Neural cell (in vitro differentiated cells): ENCODE results near the gene TMEM81. TPM values are rescaled to one million over a fixed set of nuclear protein-coding genes. Genes with fewer than 3 reads are reported as not detected.

Source experiments
- H2AFZ ChIP-seq: fragments of 200-600, 300-800 bp; sonication (generic), shearing (Covaris generic); 2 replicates; pipeline ENCODE4 v1.6.0; 2014; ENCODE audit warnings: low read depth, mild to moderate bottlenecking, antibody characterized with exemption, low read length, moderate library complexity
- H3F3A ChIP-seq: fragments of 200-600 bp; shearing (Covaris generic); 2 replicates; pipeline ENCODE4 v1.6.1; 2016; ENCODE audit warnings: mild to moderate bottlenecking, moderate library complexity, mixed read lengths, antibody characterized with exemption, low read length; ENCODE audit not compliant: insufficient read depth, poor library complexity, severe bottlenecking
- H3K27ac ChIP-seq: fragments of 200-600, 300-800 bp; sonication (generic), shearing (Covaris generic); 2 replicates; pipeline ENCODE4 v1.5.1; 2014; ENCODE audit warnings: mild to moderate bottlenecking, low read length, moderate library complexity
- H3K27me3 ChIP-seq: fragments of 300-800, 200-600 bp; sonication (generic), shearing (Covaris generic); 2 replicates; pipeline ENCODE4 v1.6.0; 2014; ENCODE audit warnings: mild to moderate bottlenecking, low read depth, low read length, moderate library complexity; ENCODE audit not compliant: insufficient read depth
- H3K36me3 ChIP-seq: fragments of 300-800, 200-600 bp; sonication (generic), shearing (Covaris generic); 2 replicates; pipeline ENCODE4 v1.5.1; 2014; ENCODE audit warnings: mild to moderate bottlenecking, antibody characterized with exemption, low read length, moderate library complexity; ENCODE audit not compliant: insufficient read depth
- H3K4me2 ChIP-seq: fragments of 300-800, 200-600 bp; sonication (generic), shearing (Covaris generic); 2 replicates; pipeline ENCODE4 v1.6.0; 2014; ENCODE audit warnings: mild to moderate bottlenecking, low read length
- H3K4me3 ChIP-seq: fragments of 300-800, 200-600 bp; sonication (generic), shearing (Covaris generic); 2 replicates; pipeline ENCODE4 v1.5.1; 2014; ENCODE audit warnings: mild to moderate bottlenecking, low read length, moderate library complexity
- H3K79me2 ChIP-seq: fragments of 200-600 bp; shearing (Covaris generic); replicated peaks from 2 replicates; pipeline ENCODE4 v1.6.0; 2014; ENCODE audit warnings: mild to moderate bottlenecking, low read length, moderate library complexity; ENCODE audit not compliant: insufficient read depth
- H3K9ac ChIP-seq: fragments of 300-800, 200-600 bp; sonication (generic), shearing (Covaris generic); 2 replicates; pipeline ENCODE4 v1.6.1; 2016; ENCODE audit warnings: mild to moderate bottlenecking, low read length, mixed read lengths
- H3K9me2 ChIP-seq: fragments of 200-600 bp; shearing (Covaris generic); 2 replicates; pipeline ENCODE4 v1.6.1; 2016; ENCODE audit warnings: mild to moderate bottlenecking, low read length, mixed read lengths; ENCODE audit not compliant: insufficient read depth
- H3K9me3 ChIP-seq: fragments of 200-600, 300-800 bp; sonication (generic), shearing (Covaris generic); 2 replicates; pipeline ENCODE4 v1.6.1; 2016; ENCODE audit warnings: mild to moderate bottlenecking, mixed run types, low read length, moderate library complexity, mixed read lengths
- H4K20me1 ChIP-seq: fragments of 200-600 bp; shearing (Covaris generic); 2 replicates; pipeline ENCODE4 v1.6.1; 2016; ENCODE audit warnings: mild to moderate bottlenecking, mixed run types; ENCODE audit not compliant: insufficient read depth
- CTCF ChIP-seq: fragments of 450-650 bp; IDR thresholded peaks from 2 replicates; pipeline ENCODE4 v1.5.1; 2014; ENCODE audit warnings: antibody characterized with exemption, mild to moderate bottlenecking, moderate library complexity; ENCODE audit not compliant: poor library complexity, severe bottlenecking
- EP300 ChIP-seq: fragments of 450-650 bp; conservative IDR thresholded peaks from 2 replicates; pipeline ENCODE4 v1.6.1; 2014; ENCODE audit warnings: antibody characterized with exemption, mild to moderate bottlenecking, moderate library complexity; ENCODE audit not compliant: poor library complexity, severe bottlenecking
- EZH2 ChIP-seq: fragments of 200-600, 300-800 bp; shearing (Covaris generic), sonication (generic); IDR thresholded peaks from 2 replicates; pipeline ENCODE4 v1.6.1; 2014; ENCODE audit warnings: antibody characterized with exemption, low read length, borderline replicate concordance, mild to moderate bottlenecking; ENCODE audit not compliant: insufficient read depth, poor library complexity, severe bottlenecking
- MXI1 ChIP-seq: fragments of 450-650 bp; conservative IDR thresholded peaks from 2 replicates; pipeline ENCODE4 v1.6.1; 2014; ENCODE audit warnings: antibody characterized with exemption, mild to moderate bottlenecking; ENCODE audit not compliant: poor library complexity, severe bottlenecking
- POLR2AphosphoS5 ChIP-seq: IDR thresholded peaks from 2 replicates; pipeline ENCODE4 v1.6.1; 2012
- RAD21 ChIP-seq: fragments of 450-650 bp; conservative IDR thresholded peaks from 2 replicates; pipeline ENCODE4 v1.6.1; 2014; ENCODE audit warnings: antibody characterized with exemption, mild to moderate bottlenecking, moderate library complexity
- REST ChIP-seq: IDR thresholded peaks from 2 replicates; pipeline ENCODE4 v1.6.1; 2012; ENCODE audit warnings: borderline replicate concordance
- SMC3 ChIP-seq: fragments of 450-650 bp; conservative IDR thresholded peaks from 2 replicates; pipeline ENCODE4 v1.6.1; 2014; ENCODE audit warnings: antibody characterized with exemption, mild to moderate bottlenecking, moderate library complexity; ENCODE audit not compliant: poor library complexity
- TAF1 ChIP-seq: IDR thresholded peaks from 2 replicates; pipeline ENCODE4 v1.6.1; 2012; ENCODE audit warnings: low read depth
- polyA plus RNA-seq: library from polyadenylated mRNA; depleted of rRNA; stranded (reverse); fragments of >200 nt; gene quantifications from 2 replicates; pipeline ENCODE4 v1.2.3, GENCODE V29; 2014

The TMEM81 gene
- polyA plus RNA-seq, 1 donor from 2014 or later = 10.1 TPM

DNA sequence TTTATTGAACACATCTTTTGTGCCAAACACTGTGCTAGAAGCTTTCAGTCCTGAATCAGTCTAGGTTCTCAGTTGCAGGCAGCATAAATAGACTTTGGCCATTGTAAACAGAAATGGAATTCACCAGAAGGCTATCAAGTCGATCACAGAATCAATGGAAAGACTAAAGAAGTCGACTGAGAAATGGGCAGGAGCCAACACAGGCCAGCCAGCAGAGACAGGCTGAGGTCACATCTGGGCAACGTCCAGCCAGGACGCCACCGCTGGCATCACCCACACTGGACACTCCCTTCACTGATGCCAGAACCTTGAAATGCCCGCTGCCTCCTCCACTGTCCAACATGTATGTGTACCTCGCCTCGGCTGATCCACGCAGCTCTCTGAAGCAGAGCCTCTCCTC, 46.7 kb downstream of the TMEM81 start:
- Histone ChIP-seq H3K9me2 (no peaks in the 10 kb centered on the region), H2AFZ (no peak overlapping the region), H4K20me1 (no peaks in the 10 kb centered on the region), H3K36me3 (no peaks in the 10 kb centered on the region), H3K4me3 (no peak overlapping the region), H3F3A (no peaks in the 10 kb centered on the region), H3K27me3 (no peaks in the 10 kb centered on the region), H3K79me2 (no peaks in the 10 kb centered on the region), H3K4me2 (no peak overlapping the region), H3K9ac (no peak overlapping the region), H3K9me3 (no peaks in the 10 kb centered on the region), H3K27ac (no peak overlapping the region)
- no peak for TF ChIP-seq SMC3
- no peak for TF ChIP-seq RAD21
- no peak for TF ChIP-seq EZH2
- TF ChIP-seq POLR2AphosphoS5 = no peak
- TF ChIP-seq EP300 = no peak
- no peak for TF ChIP-seq MXI1
- TF ChIP-seq REST = no peak
- TF ChIP-seq CTCF = no peak
- TF ChIP-seq TAF1 = no peak

Other genes starting within 250 kb of the TMEM81 start
- 23.9 and 34.1 TPM in 2 replicates for gene NFASC, start 213.6 kb downstream of the TMEM81 start, polyA plus RNA-seq
- gene CNTN2, start 41.2 kb downstream of the TMEM81 start, polyA plus RNA-seq = 3.2 and 5.0 TPM in 2 replicates
- 17.0 and 24.2 TPM in 2 replicates for gene RBBP5, start 37.5 kb upstream of the TMEM81 start, polyA plus RNA-seq
- gene DSTYK, start 127.2 kb upstream of the TMEM81 start, polyA plus RNA-seq = 10.7 and 12.1 TPM in 2 replicates
- 32.2 and 34.4 TPM in 2 replicates for gene TMCC2, start 143.5 kb upstream of the TMEM81 start, polyA plus RNA-seq
- 1.4 and 2.9 TPM in 2 replicates for gene NUAK2, start 237.3 kb upstream of the TMEM81 start, polyA plus RNA-seq